H4 (cell line): ENCODE data around the gene RAPGEF3. TPM values are rescaled to one million over a fixed set of nuclear protein-coding genes. Genes with fewer than 3 reads are reported as not detected.

Experiments used
- DNase-seq: peaks from one replicate; pipeline ENCODE4 v3.0.0-alpha.2; 2015; ENCODE audit warnings: low spot score
- total RNA-seq: library from RNA; depleted of rRNA; stranded (reverse); fragments of >200 nt; shearing (Covaris generic); gene quantifications from 2 replicates; pipeline ENCODE4 v1.2.3, GENCODE V29; 2014

RAPGEF3 gene
- total RNA-seq, 1 experiment from 2014 or later: 2.0 TPM

- no peak for DNase-seq
These were observed 18.5 kb upstream of the RAPGEF3 start for GRCh38 chr12:47777151-47777550.

- no peak for DNase-seq
These were observed 17.9 kb upstream of the RAPGEF3 start for GRCh38 chr12:47776471-47777143.

- DNase-seq: no peak
These were observed 16.6 kb upstream of the RAPGEF3 start for GRCh38 chr12:47775100-47775911.

GRCh38 chr12:47774663-47775062 lies 16.0 kb upstream of the RAPGEF3 start:
- DNase-seq: no peak

GRCh38 chr12:47773858-47774580 lies 15.3 kb upstream of the RAPGEF3 start:
- DNase-seq: no peak

- no peak for DNase-seq
These were observed 14.6 kb upstream of the RAPGEF3 start, which contains the start of gene SLC48A1 for GRCh38 chr12:47773062-47773857. Gene SLC48A1, plus strand, starts transcription at chr12:47773238. Its CDS starts 67 bp downstream, at chr12:47773305.

GRCh38 chr12:47772738-47773061 lies 14.0 kb upstream of the RAPGEF3 start:
- DNase-seq: no peak

- no peak for DNase-seq
These were observed 13.5 kb upstream of the RAPGEF3 start for GRCh38 chr12:47772094-47772660.

GRCh38 chr12:47771304-47771703 lies 12.6 kb upstream of the RAPGEF3 start:
- DNase-seq: no peak

- DNase-seq: no peak
These were observed 11.5 kb upstream of the RAPGEF3 start for GRCh38 chr12:47770086-47770726.

GRCh38 chr12:47769234-47770085 lies 10.8 kb upstream of the RAPGEF3 start:
- no peak for DNase-seq

GRCh38 chr12:47768323-47768811 lies 9.7 kb upstream of the RAPGEF3 start:
- no peak for DNase-seq

GRCh38 chr12:47767216-47767724 lies 8.6 kb upstream of the RAPGEF3 start:
- no peak for DNase-seq

- DNase-seq: no peak
These were observed 8.0 kb upstream of the RAPGEF3 start for GRCh38 chr12:47766502-47767215.

GRCh38 chr12:47763481-47764346 lies 5.0 kb upstream of the RAPGEF3 start:
- no peak for DNase-seq

- no peak for DNase-seq
These were observed 4.3 kb upstream of the RAPGEF3 start for GRCh38 chr12:47762850-47763465.

GRCh38 chr12:47758584-47758833 lies 171 bp downstream of the RAPGEF3 start:
- DNase-seq: no peak
